T-helper 1 cell treated with Interleukin-12 subunit alpha and Interleukin-12 subunit beta and Interleukin-4 antibody, amounts not matched to agents 30 μg/mL and 1 μg/mL, for 36 hours (primary cell): Measurements from ENCODE around the gene ANKRD28.
A peak's percentile ranks its signal among the peaks of the same experiment; 100 is the strongest.
"Not testable (repeated sequence)": the region's sequence is repeated elsewhere in the genome, so short reads cannot be mapped to it uniquely, and the experiment has no call there.

ENCODE experiments used
- H3K27ac Mint-ChIP-seq: one replicate; pipeline ENCODE4 v1.8.0; 2021; ENCODE audit warnings: mild to moderate bottlenecking, mixed read lengths
- H3K27me3 Mint-ChIP-seq: one replicate; pipeline ENCODE4 v1.8.0; 2021; ENCODE audit warnings: low read depth, mixed read lengths
- H3K36me3 Mint-ChIP-seq: one replicate; pipeline ENCODE4 v1.8.0; 2021; ENCODE audit warnings: low read depth, mixed read lengths
- H3K4me1 Mint-ChIP-seq: one replicate; pipeline ENCODE4 v1.8.0; 2021; ENCODE audit warnings: low read depth, mixed read lengths
- H3K4me3 Mint-ChIP-seq: one replicate; pipeline ENCODE4 v1.8.0; 2021; ENCODE audit warnings: mild to moderate bottlenecking, moderate library complexity, mixed read lengths
- H3K9me3 Mint-ChIP-seq: one replicate; pipeline ENCODE4 v1.8.0; 2021; ENCODE audit warnings: mixed read lengths

Gene ANKRD28

DNA sequence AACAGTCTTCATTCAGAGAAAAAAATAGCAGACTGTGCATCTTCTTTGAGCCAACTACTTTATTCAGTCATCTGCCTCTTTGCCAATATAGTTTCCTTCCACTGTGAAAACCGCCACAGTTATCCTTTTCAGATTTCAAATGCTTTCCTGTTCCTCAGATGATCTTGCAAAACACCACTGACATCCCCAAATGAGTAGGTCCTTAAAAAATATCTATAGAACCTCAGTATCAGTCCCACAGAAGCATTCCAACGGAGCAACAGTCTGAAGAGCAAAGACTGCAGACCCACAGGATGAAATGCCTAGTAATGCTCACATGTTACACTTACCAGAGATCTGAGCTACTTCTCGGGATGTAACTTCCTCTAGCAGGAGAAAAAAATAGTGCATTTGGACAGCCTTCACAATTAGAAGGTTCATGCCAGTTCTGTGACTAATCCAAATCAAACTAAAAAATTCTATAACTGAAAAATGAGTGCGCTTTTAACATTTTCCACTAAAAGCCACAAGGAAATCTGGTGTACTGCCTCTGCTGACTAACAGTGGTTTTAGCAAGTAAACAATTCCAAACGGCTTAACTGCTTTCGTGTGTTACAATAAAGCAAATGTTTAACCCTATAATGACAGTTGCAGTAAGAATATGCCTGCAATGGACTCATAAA, at the start of gene ANKRD28:
ANKRD28 (minus strand) TSS at position 338 of the 662 bp plus-strand sequence. CDS start 1,458 bp downstream, outside the sequence.
- peaks cover 66% of the 10 kb centered on the region for H3K4me1 Mint-ChIP-seq
- H3K27ac Mint-ChIP-seq: peak within 1 kb of the TSS; percentile 99
- peaks cover 11% of the 10 kb centered on the region for H3K36me3 Mint-ChIP-seq
- H3K9me3 Mint-ChIP-seq: peaks cover 2% of the 10 kb centered on the region
- H3K27me3 Mint-ChIP-seq: no peaks in the 10 kb centered on the region
- peak within 1 kb of the TSS; percentile 95 for H3K4me3 Mint-ChIP-seq

- Mint-ChIP-seq H3K27me3 (no peaks in the 10 kb centered on the region), H3K9me3 (peaks cover 3% of the 10 kb centered on the region), H3K27ac (no peak overlapping the region), H3K4me3 (no peak overlapping the region), H3K36me3 (peaks cover 11% of the 10 kb centered on the region), H3K4me1 (peaks cover 7% of the 10 kb centered on the region)
Measured at GRCh38 chr3:15847239-15847638, 49.5 kb upstream of the ANKRD28 start.

DNA sequence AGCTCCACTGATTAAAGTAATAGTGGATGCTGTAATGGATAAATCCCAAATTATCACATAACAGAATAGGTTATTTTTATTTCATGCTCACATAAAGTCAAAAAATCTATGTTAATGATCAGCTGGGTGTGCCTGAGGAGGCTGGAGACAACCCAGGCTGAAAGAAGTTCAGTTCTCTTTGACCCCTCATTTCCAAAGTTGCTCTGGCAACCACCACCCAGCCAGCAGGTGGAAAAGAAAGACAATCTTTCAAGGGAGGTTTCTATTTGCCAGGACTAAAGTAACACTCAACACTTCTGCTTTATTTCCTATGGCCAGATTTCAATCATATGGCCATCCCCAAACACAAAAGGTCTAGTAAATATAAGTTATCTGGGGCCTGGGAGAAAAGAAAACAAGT, 48.8 kb upstream of the ANKRD28 start:
- Mint-ChIP-seq H3K36me3 (peaks cover 11% of the 10 kb centered on the region), H3K27me3 (no peaks in the 10 kb centered on the region), H3K4me3 (no peak overlapping the region), H3K4me1 (peaks cover 7% of the 10 kb centered on the region), H3K9me3 (no peaks in the 10 kb centered on the region), H3K27ac (no peak overlapping the region)

- Mint-ChIP-seq H3K9me3 (peaks cover 7% of the 10 kb centered on the region), H3K36me3 (peaks cover 12% of the 10 kb centered on the region), H3K27me3 (no peaks in the 10 kb centered on the region), H3K4me1 (peaks cover 7% of the 10 kb centered on the region), H3K27ac (no peak overlapping the region), H3K4me3 (no peak overlapping the region)
Measured at GRCh38 chr3:15845475-15845874, 47.7 kb upstream of the ANKRD28 start.

- Mint-ChIP-seq H3K27me3 (no peaks in the 10 kb centered on the region), H3K27ac (no peak overlapping the region), H3K4me3 (no peak overlapping the region), H3K4me1 (peaks cover 7% of the 10 kb centered on the region), H3K9me3 (peaks cover 13% of the 10 kb centered on the region), H3K36me3 (peaks cover 12% of the 10 kb centered on the region)
Measured at GRCh38 chr3:15844889-15845288, 47.1 kb upstream of the ANKRD28 start.

- peaks cover 18% of the 10 kb centered on the region for H3K36me3 Mint-ChIP-seq
- H3K27ac Mint-ChIP-seq: not testable (repeated sequence)
Measured at GRCh38 chr3:15841091-15841973, 43.6 kb upstream of the ANKRD28 start.

GRCh38 chr3:15839568-15839967, 41.8 kb upstream of the ANKRD28 start:
- H3K36me3 Mint-ChIP-seq: peaks cover 16% of the 10 kb centered on the region
- peaks cover 26% of the 10 kb centered on the region for H3K9me3 Mint-ChIP-seq
- H3K4me3 Mint-ChIP-seq: no peak overlapping the region
- H3K27me3 Mint-ChIP-seq: no peaks in the 10 kb centered on the region
- H3K27ac Mint-ChIP-seq: no peak overlapping the region
- H3K4me1 Mint-ChIP-seq: peaks cover 3% of the 10 kb centered on the region

More at GRCh38 chr3:15841091-15841973, 43.6 kb upstream of the ANKRD28 start:
- peaks cover 26% of the 10 kb centered on the region for H3K9me3 Mint-ChIP-seq
- H3K4me1 Mint-ChIP-seq, H3K4me3 Mint-ChIP-seq, H3K27me3 Mint-ChIP-seq: not testable (repeated sequence)

DNA sequence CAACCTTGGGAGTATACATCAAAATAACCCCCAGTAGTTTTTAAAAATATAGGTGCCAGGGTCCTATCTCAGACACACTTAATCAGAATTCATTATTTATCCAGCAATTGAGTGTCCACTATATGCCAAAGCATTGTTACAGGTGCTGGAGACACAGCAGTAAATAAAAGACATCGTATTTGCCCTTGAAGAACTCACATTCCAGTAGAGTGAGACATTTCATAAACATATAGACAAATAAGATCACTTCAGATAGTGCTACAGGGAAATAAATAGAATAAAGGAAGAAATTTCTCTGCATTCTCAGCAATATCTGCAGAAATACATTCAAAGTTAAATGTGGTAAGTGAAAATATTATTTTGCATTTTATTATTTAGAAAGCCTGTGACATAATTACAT, 34.1 kb upstream of the ANKRD28 start:
- Mint-ChIP-seq H3K36me3 (no peaks in the 10 kb centered on the region), H3K4me3 (no peak overlapping the region), H3K4me1 (no peaks in the 10 kb centered on the region), H3K27ac (no peak overlapping the region), H3K9me3 (no peaks in the 10 kb centered on the region), H3K27me3 (no peaks in the 10 kb centered on the region)

DNA sequence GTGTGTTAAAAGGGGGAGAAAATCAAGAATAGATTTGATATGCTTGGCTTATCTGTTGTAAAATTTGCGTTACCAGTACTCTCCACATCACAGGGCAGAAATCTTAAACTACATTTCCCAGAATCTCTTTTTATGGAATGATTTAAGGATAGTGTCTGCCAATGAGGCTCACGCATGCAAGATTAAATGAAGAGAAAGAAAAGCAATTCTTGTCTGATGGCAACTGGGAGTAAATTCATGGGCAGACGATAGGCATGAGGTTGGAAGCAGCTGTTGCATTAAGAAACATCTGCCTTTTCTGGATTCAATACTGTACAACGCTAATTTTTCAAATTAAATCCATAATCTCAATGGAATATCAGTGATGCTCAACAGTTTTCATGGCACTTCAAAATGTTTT, 27.2 kb upstream of the ANKRD28 start:
- Mint-ChIP-seq H3K4me1 (peaks cover 4% of the 10 kb centered on the region), H3K27ac (no peak overlapping the region), H3K9me3 (no peaks in the 10 kb centered on the region)

DNA sequence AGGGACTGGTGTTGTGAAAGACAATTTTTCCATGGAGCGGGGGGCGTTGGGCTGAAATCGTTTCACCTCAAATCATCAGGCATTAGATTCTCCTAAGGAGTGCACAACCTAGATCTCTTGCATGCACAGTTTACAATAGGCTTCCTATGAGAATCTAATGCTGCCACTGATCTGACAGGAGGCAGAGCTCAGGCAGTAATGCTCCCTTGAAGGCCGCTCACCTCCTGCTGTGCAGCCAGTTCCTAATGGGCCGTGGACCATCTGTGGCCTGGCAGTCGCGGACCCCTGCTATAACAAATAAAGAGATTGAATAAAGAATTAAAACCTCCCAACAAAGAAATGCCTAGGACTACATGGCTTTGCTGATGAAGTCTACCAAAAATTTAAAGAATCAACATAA, 25.3 kb upstream of the ANKRD28 start:
- Mint-ChIP-seq H3K36me3 (no peaks in the 10 kb centered on the region), H3K27me3 (no peaks in the 10 kb centered on the region), H3K4me3 (no peak overlapping the region), H3K27ac (no peak overlapping the region), H3K4me1 (peaks cover 11% of the 10 kb centered on the region), H3K9me3 (no peaks in the 10 kb centered on the region)

More for the DNA sequence above, 27.2 kb upstream of the ANKRD28 start:
- no peak overlapping the region for H3K4me3 Mint-ChIP-seq
- H3K36me3 Mint-ChIP-seq: no peaks in the 10 kb centered on the region
- H3K27me3 Mint-ChIP-seq: no peaks in the 10 kb centered on the region

GRCh38 chr3:15822281-15822680, 24.5 kb upstream of the ANKRD28 start:
- Mint-ChIP-seq H3K4me3 (no peak overlapping the region), H3K27me3 (no peaks in the 10 kb centered on the region), H3K27ac (no peak overlapping the region), H3K9me3 (no peaks in the 10 kb centered on the region), H3K4me1 (peaks cover 17% of the 10 kb centered on the region), H3K36me3 (no peaks in the 10 kb centered on the region)

GRCh38 chr3:15820911-15821310, 23.1 kb upstream of the ANKRD28 start:
- Mint-ChIP-seq H3K27me3 (no peaks in the 10 kb centered on the region), H3K4me3 (no peak overlapping the region), H3K4me1 (peaks cover 29% of the 10 kb centered on the region), H3K9me3 (no peaks in the 10 kb centered on the region), H3K27ac (no peak overlapping the region), H3K36me3 (no peaks in the 10 kb centered on the region)

DNA sequence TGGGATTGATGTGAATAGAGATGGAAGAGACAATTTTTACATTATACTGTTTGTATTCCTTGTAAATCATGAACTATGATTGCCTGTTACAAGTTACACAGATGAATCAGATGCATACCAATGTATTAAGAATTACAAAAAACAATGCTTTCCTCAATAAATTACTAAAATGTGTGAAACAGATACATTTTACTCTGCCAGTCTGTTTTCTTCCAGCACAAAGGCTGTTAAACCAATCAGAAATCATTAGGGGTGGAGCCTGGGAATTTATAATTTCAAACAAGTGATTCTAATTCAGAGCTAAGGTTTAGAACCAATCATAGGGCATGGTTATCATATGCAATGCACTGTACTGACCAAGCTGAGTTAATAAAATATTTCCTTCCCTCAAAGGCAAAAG, 21.8 kb upstream of the ANKRD28 start:
- Mint-ChIP-seq H3K4me3 (no peak overlapping the region), H3K36me3 (no peaks in the 10 kb centered on the region), H3K9me3 (no peaks in the 10 kb centered on the region), H3K27ac (no peak overlapping the region), H3K27me3 (no peaks in the 10 kb centered on the region), H3K4me1 (peaks cover 25% of the 10 kb centered on the region)

GRCh38 chr3:15819043-15819442, 21.3 kb upstream of the ANKRD28 start:
- Mint-ChIP-seq H3K9me3 (no peaks in the 10 kb centered on the region), H3K4me1 (peaks cover 25% of the 10 kb centered on the region), H3K27ac (no peak overlapping the region), H3K4me3 (no peak overlapping the region), H3K27me3 (no peaks in the 10 kb centered on the region), H3K36me3 (no peaks in the 10 kb centered on the region)

DNA sequence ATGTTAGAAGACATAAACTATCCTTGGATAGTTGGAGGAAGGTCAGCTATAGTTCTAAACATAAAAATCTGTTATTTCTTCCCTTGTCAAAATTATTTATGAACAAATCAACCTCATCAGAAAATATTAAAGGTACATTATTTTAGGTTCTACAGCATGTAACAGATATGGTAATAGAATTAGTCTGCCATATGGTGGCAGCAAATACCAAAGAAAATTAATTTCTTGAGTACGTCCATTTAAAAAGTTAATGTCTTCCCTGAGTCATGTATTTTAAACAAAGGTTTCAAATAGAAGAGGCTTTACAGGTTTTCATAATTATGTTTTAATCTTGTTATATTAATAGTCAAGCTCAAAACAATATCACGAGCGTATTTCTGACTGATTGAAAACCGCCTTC, 17.9 kb upstream of the ANKRD28 start:
- no peaks in the 10 kb centered on the region for H3K36me3 Mint-ChIP-seq
- no peak overlapping the region for H3K4me3 Mint-ChIP-seq
- no peaks in the 10 kb centered on the region for H3K27me3 Mint-ChIP-seq
- no peak overlapping the region for H3K27ac Mint-ChIP-seq
- peaks cover 31% of the 10 kb centered on the region for H3K4me1 Mint-ChIP-seq
- H3K9me3 Mint-ChIP-seq: no peaks in the 10 kb centered on the region
